ENCODE data around the gene TMEM207.

The TMEM207 gene

DNA sequence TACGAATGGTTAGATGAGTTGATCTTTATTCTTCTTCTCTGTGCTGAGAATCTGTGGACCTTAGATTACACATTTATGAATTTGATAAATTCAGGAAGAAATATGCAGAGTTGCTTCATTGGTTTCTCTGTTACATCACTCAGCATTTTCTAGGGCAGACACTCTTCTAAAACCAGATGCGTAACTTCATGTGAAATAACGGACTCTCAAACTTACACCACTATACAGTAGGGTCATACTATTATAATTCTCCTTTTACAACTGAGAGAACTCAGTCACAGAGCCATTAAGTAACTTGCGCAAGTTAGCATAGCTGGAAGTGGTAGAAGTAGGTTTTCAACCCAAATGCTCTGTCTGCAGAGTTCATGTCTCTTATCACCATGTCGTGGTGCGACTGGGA, 5.7 kb downstream of the TMEM207 start:
- no peak for DNase-seq

DNA sequence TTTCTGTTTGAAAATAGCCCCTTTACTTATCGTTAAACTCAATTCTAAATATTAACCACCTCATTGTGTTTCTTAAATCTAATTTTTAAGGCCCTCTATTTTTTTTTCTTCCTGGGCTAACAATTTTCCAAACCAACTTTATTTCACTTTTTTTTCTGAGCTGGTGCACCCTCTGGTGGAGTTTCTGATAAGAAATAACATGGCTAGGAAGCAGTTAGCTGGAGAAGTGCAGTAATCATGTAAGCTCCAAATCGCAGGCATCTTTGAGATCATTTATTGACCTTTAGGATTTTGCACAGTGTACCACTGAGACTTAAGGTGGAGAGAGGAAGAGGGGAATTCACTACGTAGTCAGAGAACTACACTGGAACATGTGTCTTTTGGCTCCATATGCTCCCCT, 6.4 kb downstream of the TMEM207 start:
- no peak for DNase-seq

DNA sequence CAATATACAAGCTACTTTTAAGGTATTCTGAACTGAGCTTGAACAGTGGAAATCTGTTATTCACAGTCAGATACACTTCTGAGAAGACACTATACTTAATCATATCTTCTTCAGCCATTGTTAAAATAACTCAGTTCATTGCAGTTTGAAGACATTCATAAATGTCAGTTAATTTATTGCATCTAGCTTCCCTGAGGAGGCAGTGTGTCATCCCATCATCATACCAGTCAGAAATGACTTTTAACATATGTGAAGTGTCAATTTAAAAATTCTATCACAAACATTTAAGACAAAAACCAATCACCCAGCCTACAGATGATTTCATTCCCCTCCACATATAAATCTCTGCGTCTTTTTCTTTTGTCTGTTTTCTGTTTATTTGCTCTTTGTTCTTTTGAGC, 7.5 kb downstream of the TMEM207 start:
- no peak for DNase-seq

DNA sequence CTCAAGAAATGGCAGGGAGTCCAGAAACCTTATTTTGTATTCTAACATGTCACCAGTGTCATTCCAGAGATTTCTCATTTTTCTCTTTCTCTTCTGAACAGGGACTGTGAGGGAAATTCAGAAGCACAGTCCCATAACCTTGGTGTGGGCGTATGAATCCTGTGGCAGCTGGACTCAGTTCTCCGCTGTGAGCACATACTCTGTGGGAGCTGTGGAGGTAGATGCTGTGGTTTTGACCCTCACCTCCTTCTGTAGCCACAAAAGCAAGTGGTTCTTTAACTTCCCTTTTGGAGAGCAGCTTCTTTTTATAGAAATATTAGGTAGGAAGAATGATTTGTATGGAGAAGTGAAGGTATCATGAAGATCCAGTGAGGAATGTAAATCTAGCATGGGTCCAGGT, 13.4 kb downstream of the TMEM207 start:
- DNase-seq: no peak

DNA sequence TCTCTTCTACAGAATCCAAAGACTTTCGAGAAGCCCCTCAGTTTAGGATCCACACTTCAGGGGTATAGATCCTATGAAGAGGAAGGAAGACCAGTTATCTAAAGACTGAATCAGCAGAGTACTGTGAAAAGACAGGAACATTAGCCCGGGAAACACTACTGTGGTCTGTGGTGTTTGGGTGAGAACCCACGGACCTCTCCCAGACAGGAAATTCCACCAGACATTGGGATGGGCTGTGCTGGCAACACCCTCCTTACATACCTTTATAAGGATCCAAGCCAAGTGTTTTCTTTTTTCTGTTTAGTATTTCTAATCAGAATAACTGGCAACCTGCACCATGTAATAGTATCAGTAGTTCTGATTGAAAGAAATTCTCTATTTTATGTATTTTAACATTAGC, 14.1 kb downstream of the TMEM207 start:
- DNase-seq: no peak

DNA sequence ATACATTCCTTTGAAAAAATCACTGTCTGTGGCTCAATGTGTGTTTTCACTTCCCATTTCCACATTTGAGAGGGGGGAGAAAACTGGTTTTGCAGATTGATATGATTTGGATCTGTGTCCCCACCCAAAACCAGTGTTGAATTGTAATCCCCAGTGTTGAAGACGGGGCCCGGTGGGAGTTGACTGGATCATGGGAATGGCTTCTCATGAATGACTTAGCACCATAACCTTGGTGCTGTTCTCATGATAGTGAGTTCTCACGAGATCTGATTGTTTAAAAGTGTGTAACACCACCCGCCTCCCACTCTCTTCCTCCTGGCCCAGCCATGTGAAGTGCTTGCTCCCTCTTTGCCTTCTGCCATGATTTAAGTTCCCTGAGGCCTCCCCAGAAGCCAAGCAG, 16.1 kb downstream of the TMEM207 start:
- no peak for DNase-seq

DNA sequence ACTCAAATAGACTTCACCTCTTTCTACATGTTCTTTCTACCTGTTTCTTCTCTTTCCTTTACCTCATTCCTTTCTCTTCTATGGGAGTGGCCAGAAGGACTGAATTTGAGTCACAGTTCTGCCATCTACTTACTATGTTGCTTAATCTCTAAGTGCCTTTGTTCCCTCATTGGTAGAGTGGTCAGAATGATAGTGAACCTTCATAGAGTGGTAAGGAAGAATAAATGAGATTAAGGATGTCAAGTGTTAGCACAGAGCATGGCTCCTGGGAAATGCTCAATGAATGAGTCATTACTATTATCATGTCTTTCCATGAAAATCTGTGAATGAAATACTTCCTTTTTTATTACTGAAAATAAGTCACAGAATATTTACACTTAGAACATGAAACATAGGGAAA, 17.5 kb downstream of the TMEM207 start:
- DNase-seq: no peak

DNA sequence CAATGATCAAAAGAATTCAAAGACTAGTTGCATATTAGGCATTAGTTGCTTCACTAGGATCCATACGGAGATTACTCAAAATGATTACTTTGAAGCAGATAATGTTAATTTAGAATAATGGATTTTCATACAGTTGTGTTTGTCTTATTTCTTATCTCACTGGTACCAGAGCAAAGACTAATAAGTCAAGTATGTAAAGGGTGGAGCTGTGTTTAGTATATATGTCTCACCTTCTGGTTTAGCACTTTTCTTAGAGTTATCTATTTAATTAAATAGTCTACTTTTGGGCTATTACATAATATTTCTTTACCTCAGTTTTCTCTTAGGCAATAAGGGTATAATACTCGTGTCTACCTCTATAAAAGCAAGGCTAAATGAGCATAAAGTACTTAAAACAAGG, 18.8 kb downstream of the TMEM207 start:
- DNase-seq: no peak

DNA sequence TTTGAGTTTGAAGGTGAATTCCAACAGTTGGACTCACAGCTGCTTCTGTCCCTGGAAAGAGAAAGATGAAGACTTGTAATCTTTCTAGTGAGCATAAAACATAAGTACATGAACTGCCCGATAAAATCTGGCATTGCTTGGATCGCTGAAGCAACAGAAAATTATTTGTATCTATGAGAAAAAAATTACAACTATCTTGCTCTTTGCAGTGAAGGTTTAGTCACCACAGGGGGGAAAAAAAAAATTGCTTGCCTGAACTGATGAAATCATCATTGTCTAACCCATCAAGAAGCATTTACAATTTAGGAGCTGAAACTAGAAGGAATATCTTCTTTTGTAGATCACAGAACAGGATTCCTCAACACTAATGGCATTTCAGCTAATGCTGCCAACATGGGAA, 20.0 kb downstream of the TMEM207 start:
- no peak for DNase-seq

DNA sequence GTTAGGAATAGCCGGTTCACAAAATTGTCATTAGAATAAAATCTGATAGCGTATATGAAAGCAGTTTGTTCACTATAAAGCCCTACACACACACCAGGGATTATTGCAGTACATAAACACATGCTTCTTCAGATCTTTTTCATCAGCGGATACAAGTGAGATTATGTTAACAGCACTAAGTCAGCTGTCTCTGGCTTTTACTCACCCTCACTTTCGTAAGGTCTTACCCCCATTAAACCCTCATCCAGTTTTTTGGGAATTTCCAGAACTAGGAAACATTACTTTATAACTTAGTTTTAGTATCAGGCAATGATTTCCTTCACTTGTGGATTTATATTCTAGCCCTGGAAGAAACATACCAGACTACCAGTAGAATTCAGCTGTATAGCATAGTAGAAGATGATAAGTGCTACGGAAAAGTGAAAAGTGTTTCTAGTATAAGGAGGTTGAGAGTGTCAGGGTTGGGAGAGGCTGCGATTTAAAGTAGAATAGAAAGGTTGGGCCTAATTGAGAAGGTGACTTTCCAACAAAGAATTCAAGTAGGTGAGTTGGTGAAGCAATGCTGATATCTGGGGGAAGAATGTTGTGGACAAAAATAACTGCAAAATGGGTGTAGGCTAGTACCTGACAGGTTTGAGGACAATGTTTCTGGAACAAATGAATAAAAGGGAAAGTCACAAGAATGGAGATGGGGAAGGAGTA, 22.7 kb downstream of the TMEM207 start:
- DNase-seq: no peak

DNA sequence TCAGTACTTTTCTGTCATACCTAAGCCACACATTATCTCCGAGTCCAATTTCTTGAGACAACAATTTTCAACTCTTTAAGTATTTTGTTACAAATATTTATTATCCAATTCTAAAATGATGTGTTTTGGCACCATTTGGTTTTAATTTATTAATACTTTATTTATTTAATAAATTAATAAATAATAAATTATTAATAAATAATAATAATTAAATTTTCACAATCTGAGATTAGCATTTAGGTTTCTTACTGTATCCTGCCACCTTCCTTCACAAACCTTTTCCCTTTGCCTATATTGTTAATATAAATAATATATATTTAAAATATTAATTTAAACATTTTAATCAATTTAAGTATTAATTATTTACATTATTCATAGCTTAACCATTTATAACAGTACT, 23.9 kb downstream of the TMEM207 start:
- DNase-seq: no peak

DNA sequence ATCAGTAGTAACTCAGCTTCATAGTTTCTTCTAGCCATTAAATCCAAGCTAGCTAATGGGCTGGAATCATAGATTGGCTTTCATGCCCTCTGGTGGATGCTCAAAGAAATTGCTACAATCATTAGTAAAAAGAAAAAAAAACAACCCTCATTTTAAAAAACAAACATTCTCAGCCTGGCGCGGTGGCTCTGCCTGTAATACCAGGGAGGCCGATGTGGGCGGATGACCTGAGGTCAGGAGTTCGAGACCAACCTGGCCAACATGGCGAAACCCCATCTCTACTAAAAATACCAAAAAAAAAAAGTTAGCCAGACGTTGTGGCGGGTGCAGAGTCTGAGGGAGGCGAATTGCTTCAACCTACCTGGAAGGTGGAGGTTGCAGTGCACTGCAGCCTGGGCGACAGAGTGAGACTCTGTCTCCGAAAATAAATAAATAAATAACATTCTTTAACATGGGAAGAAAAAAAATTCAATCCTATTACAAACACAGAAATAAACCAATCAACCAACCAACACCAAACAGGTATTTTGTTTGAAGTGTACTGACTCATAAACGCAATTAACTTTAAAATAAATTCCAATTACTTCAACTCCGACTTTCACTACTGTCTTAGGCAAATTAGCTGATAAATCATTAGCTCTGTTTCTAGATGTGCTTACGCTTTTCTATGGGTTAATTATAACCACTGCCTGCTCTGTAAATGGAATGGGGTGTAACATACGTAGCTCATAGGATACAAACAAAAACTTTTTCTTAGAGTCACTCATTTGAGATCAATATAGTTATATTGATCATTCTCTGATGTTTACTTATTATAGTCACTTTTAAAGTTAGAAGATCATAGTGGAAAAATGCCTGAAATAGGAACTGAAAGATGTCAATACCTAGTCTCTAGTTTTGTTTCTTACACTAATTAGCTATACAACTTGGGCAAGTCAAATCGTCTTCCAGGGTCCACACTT, 24.9 kb downstream of the TMEM207 start:
- no peak for DNase-seq

DNA sequence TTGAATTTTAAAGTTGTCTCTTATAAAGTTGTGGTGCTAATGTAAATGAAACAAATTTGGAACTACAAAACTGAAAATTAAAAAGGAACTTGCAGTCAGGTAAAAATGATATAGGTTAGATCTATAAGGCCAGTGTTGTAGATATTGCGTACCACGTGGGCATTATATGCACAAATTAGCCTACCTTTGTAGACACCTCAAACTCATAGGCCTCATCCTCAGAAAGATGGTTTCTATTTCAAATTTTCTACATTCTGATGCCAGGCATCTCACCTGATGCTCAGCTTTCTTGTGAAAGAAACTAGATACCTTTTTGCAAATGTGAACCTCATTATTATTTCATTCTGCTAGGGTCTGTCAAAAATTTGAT, 25.6 kb downstream of the TMEM207 start:
- no peak for DNase-seq

DNA sequence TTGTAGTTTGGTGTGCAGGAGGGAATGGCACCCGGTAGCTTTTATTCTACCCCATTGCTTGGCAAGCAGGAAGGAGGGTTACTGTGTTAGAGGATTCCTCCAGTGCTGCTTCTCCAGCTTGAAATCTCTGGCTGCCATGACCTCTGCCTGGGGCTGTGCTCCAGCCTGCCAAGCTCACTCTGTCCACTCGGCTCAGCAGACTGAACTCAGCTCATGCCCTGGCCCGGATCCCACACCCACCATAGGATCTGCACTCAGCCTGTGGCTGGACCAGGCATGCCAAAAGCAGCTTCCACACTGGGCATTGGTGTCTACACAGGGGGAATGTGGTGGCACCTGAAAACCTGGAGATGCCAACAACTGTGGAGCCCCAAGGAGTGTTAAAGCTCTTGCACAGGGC, 35.4 kb downstream of the TMEM207 start:
- DNase-seq: no peak

DNA sequence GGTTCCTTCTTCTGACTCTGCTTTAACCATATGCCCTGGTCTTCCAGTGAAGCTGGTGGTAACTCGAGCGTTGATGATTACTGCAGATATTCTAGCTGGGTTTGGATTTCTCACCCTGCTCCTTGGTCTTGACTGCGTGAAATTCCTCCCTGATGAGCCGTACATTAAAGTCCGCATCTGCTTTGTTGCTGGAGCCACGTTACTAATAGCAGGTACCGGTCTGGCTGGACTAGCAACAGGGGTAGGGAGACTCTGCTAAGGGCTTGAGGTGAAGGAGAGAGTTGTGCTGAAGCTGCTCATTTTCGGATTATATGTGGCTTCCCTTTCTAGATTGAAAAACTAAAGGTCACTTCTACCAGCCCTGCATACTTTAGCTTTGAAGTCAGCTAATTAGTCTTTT, 45.0 kb downstream of the TMEM207 start:
- no peak for DNase-seq

DNA sequence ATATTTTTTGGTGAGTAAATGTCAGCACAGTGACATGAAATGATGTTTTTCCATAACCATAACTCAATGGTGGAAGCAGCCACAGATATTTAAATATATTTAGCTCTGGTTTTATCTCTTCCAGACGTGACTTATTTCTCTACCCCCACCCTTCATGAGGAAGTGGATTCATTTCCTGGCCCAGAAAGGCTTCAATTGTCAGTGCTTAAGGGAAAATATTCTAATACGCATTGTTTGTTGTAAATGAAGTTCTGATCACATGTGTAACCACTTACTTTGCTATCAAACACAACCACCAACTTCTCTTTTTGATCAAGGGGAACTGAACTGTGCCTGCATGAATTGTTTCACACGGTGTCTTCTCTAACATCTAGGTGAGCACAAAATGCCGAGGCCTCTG, 47.7 kb downstream of the TMEM207 start:
- DNase-seq: no peak

DNA sequence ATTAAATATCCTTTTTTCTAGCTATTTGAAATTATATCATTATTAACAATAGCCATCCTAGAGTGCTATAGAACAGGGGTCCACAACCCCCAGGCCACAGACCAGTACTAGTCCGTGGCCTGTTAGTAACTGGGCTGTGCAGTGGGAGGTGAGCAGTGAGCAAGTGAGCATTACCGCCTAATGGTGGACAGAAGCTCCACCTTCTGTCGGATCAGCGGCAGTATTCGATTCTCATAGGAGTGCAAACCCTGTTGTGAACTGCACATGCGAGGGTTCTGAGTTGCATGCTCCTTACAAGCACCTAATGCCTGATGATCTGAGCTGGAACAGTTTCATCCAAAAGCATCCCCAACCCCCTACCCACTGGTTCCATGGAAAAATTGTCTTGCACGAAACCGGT, 50.0 kb downstream of the TMEM207 start:
- no peak for DNase-seq

DNA sequence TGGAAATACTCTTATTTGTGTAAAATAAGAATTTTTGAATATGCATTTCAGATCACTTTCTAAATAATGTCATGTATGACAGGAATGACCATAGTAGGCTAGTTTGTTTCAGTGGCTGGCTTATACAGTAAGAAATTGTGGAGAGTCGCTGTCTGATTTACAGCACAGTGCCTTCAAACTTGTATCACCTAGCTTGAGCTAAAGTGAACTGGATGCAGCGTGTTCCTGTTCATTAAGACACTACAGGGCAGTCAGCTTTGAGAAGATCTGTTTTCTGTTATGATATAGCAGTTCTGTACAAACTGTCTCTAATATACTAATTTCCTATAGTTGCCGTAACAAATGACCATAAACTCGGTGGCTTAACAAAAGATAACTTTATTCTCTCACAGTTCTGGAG, 51.8 kb downstream of the TMEM207 start:
- no peak for DNase-seq

DNA sequence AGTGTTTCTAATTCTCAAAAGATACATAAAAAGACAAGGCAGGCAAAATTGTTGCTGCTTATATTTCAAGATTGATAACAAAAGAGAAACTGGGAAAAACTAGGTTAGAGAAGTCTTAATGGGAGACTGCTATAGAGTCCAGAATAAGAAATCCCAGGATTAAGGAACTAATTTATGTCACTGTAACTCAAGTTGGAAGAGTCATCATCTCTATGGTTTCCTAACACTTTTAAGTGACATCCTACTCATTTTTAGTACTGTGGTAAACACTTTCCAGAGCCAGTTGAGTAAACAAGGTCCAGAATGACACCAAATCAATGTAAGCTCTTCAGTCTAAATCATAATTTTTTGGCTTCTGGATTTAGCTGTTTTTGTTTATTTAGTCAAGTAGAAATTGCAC, 53.7 kb downstream of the TMEM207 start:
- DNase-seq: no peak

DNA sequence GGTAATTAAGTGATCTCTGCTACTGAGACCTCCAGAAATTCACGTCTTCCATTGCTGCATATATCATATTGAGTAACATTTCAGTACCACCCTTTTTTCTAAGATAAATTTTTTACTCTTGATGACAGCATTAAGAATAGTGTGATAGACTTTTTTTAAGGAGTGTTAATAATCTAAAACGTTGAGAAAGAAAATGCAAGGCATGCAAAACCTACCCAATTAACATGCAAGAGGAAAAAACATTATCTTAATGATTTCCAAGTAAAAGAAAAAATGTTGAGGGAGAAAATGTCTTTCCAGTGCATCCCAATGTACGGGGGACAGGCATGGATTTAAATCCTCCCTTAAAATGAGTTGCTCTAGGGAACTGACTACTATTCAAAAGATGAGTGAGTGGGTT, 61.0 kb downstream of the TMEM207 start:
- no peak for DNase-seq

DNA sequence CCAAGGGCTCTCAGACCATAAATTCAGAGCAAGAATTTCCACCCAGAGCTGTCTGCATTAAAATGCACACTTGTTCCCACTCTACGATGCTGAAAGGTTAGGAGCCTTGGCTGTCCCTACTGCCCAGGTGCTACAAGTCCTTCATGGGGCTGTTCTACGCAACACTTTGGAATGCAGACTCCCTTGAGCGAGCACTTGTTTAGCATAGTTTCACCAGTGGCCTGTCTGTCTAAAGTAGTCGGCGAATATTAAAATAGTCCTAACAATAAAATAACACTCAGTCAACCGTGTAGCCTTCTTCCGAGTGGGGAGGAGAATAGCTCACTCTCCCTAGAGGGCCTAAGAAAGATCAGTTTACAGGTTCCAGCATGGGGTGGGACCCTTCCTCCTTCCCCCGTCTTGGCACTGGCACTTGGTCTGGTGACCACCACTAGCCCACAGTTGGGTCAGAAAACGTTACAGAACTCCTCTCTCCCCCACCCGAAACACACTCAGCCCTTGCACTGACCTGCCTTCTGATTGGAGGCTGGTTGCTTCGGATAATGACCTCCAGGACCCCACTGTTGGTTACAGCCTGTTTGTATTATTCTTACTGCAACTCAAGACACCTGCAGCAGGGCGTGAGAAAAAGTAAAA, 62.0 kb downstream of the TMEM207 start, which contains the start of gene CLDN16:
CLDN16 (plus strand) TSS at position 586 of the 636 bp plus-strand sequence. CDS start 167 bp downstream, outside the sequence.
- no peak for DNase-seq

DNA sequence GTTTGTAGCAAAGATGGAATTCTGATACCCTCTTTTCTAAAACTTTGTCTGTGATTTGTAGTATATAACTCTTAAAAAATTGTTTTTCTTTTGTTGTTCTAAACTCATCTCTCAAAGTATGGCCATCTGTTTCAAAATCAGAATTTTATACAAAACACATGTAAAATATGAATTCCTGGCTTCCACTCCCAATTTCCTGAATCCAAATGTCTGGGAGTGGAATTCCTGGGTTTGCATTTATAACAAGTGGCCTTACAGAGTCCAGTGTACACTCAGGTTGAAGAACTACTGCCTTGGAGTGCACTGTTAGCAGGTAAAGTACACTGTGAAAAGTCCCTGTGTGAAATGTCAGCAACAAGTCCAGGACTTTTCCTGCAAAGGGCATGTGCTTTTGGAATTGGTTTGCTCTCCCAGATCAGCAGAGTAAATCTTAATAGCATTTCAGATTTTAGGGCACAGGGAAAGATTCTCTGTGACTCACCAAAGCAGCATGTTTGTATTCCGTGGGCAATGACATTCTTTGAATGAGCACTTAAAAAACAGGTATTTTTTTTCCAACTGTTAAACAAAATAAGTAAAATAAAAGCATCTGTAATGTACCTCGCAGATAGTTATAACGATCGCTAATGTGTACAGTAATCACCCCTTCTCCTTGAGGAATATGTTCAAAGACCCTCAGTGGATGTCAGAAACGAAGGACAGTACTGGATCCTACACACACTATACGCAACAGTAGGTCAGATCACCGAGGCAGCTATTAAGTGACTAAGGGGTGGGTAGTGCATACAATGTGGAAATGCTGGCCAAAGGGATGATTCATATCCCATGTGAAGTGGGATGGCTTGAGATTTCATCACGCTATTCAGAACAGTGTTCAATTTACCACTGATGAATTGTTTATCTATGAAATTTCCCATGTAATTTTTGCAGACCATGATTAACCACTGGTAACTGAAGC, 63.7 kb downstream of the TMEM207 start:
- no peak for DNase-seq
